Midbrain (tissue), 1 donor: ENCODE measurements around the gene ST7.
A peak's percentile ranks its signal among the peaks of the same experiment; 100 is the strongest.
"Not testable (repeated sequence)": the region's sequence is repeated elsewhere in the genome, so short reads cannot be mapped to it uniquely, and the experiment has no call there.

ENCODE experiments used
- DNase-seq: peaks from one replicate; lab custom pipeline; 2025; lab: John Stamatoyannopoulos, UW

ST7 gene

GRCh38 chr7:117096330-117096729 is 143.0 kb downstream of the ST7 start:
- DNase-seq, result no peak

DNA sequence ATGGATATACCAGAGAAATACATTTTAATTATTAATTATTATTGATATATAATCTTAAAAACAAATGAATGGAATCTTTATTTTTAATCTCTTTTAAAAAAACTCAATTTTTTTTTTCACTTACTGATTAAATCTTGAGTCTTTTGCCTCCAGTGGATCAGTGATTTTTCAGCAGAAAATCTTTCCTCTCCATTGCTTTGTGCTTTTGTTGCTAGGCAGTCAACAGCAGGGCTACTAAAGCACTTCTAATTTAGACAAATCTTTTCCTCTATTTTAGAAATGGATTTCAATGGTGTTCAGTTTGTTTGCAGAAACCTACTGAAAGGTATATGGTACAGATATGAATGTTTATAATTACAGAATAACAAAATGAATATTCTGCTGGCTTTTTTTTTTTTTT is 143.6 kb downstream of the ST7 start:
- no peak for DNase-seq

DNA sequence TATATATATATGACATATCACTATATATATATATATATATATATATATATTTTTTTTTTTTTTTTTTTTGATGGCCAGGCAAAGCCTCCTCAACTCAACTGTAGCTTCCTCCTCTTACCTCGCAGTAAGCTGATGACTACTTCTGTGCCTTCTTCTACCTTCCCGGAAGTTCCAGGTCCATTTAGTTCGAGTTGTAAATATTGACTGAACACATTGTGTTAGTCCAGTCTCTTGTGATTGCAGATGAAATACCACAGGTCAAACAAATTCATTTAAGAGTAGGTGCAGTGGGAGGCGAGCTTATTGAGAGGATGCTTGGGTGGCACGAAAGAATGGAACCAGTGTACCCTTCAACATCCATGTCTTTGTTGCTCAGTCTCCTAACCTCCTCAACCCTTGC is 144.6 kb downstream of the ST7 start:
- no peak for DNase-seq

GRCh38 chr7:117098457-117098856 is 145.2 kb downstream of the ST7 start:
- no peak for DNase-seq

GRCh38 chr7:117101026-117101425 is 147.7 kb downstream of the ST7 start:
- DNase-seq, result no peak

GRCh38 chr7:117110480-117111315 is 157.4 kb downstream of the ST7 start:
- no peak for DNase-seq

DNA sequence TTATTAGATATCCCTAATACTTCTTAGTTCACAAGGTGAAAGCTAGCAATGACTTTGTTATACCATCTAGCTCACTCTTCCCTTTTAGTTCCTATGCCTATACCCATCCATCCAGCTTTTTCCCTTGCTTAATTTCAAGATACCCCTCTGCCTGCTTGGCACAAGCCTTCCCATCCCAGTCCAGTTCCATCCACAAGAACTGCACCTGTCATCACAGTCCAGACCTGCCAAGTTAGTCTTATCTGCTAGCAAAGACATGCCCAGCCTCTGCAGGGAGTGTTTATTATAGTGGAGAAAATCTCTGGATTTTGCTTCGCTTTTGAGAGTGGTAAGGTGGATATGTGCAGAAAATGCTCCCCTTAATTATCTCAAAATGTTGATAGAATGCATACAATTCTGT is 158.2 kb downstream of the ST7 start:
- DNase-seq, result no peak

DNA sequence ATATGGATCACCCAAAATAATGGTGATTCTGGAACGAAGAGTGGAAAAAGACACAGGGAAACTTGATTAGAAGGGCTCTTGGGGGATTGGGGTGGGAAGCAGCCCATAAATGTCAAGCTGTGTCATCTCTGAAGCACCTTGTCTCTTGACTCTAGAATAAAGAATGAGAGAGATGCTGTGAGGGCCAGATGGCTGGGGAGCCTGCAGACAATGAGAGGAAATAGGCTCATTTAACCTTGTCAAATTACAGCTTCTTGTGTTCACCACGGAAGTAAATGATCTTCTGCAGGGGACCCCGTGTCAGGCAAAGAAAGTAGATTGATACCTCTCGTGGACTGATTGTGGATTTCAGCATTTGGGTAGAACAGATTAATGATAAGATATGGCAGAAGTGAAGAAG is 159.3 kb downstream of the ST7 start:
- DNase-seq, result no peak

DNA sequence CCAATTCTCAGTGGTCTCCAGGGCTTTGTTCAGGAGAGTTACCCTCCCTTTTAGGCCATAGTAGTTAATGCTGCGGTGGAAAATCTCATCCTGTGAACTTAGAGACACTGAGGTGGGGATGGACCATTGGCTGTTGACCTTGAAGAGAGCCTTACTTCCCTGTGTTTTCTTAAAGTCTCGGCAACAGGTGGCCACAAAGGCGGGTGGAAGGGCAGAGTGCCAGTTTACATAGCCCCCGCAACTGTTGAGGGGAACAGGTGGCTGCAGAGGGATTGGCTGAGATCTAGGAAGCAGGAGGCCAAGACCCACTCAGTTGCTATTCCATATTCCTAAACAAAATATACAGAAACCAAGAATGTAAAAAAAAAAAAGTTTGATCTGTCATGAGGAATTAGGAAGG is 160.6 kb downstream of the ST7 start:
- no peak for DNase-seq

- DNase-seq, result no peak
Measured at GRCh38 chr7:117114272-117114671, 161.0 kb downstream of the ST7 start.

DNA sequence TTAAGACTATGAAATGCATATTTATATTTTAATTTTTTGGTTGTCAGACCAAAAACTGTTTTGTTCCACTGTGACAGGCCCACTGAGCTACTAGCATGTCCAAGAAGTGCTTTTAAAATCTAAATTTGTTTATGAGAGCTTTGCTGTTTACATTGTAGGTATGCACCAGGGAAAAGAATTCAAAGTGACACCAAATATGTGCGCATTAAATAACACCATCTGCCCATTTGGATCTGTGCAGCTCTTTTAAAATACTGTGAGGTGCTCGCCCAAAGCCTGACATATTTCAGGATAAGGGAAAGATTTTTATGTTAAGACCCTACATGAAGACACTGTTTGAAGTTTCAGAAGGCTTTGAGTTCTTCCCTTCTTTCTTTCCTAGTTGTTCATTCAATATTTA is 162.9 kb downstream of the ST7 start:
- DNase-seq, result no peak

- no peak for DNase-seq
Measured at GRCh38 chr7:117117172-117117571, 163.9 kb downstream of the ST7 start.

- no peak for DNase-seq
Measured at GRCh38 chr7:117118579-117119180, 165.4 kb downstream of the ST7 start.

- peak; percentile 82 for DNase-seq
Measured at GRCh38 chr7:117119192-117119924, 166.1 kb downstream of the ST7 start.

GRCh38 chr7:117120321-117120720 is 167.0 kb downstream of the ST7 start:
- DNase-seq, result not testable (repeated sequence)

DNA sequence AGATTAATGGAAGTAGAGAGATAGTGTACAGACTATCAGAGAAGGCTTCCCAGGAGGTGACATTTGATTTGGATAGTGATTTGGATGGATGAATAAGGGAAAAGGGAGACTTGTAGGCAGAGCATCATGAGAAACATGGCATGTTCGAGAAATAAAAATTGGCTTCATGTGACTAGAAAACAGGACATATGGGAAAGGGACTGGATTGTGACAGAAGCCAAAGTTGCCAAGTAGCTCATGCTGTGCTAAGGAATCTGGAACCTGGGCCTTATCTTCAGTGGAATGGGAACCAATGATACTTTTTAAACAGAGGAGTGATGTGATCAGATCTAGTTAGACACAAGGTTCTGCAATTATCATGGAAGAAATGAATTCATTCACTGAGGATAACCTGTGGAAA is 168.7 kb downstream of the ST7 start:
- not testable (repeated sequence) for DNase-seq

DNA sequence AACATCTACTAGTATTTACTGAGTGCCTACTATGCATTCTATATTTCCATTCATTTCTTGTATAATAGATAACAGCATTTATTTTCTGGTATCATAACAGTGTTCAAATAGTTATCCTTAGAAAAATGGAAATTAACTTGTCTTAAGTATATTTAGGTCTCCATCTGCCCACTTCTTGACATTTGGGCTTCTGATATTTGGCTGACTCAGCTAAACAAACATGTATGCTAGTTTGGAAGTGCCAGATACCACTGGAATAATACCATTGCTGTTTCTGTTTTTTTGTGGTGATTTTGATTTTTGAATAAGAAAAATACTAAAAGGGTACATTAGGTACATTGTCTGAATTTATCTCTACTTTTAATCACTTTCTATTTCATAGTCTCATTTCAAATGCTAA is 169.2 kb downstream of the ST7 start:
- DNase-seq, result no peak

DNA sequence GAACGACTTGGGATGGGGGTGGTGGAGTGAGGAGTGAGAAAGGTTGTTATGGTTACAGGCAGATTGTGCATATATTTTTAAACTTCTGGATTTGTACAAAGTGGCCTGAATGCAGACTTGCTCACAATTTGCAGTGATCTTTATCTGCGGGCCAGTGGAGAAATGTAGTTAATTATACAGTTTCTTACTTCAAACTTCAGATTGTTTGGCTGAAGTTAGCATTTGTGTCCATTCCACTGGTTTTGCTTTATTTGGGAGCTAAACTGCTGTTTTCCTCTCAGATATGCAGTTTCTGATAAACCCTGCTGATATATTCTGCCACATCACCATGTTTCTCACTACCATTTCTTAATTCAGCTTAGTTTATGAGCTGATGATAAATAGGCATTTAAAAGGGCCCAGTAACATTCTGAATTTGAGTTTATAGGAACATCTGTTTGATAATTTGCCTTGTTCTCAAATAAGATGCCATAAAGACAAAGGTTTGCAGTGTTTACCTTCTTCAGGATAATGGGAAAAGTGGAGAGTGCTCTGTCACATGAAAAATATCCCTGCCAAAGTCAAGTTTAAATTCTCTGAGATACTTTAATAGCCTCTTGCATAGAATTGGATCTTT is 170.1 kb downstream of the ST7 start:
- DNase-seq, result no peak

DNA sequence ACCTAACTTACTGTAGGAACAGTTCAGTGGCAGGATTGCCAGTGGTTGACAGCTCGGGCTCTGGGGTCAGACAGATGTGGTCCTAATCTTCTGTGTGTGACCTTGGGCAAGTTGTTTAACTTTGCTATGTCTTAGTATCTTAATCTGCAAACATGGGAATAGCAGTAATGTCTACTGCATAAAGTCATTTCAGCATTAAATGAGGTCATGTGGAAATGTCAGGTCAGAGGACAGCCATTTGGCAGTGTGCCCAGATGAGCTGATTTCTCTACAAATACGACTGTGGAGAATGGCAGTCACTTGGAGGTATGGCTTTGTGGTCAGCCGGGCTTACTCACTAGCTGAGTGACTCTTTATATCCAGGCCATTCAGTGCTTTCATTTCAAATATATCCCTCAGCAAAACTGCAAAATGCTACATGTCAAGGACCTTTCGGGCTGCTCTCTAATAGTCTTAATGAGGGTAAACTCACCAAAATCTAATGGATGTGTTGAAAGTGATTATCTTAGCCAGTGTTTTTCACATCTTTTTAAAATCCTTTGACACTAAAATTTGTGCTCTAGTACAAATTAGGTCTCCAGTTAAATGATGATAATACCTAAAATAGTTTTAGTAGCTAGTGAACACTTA is 171.4 kb downstream of the ST7 start:
- DNase-seq, result no peak

GRCh38 chr7:117126676-117127075 is 173.4 kb downstream of the ST7 start:
- DNase-seq, result no peak

DNA sequence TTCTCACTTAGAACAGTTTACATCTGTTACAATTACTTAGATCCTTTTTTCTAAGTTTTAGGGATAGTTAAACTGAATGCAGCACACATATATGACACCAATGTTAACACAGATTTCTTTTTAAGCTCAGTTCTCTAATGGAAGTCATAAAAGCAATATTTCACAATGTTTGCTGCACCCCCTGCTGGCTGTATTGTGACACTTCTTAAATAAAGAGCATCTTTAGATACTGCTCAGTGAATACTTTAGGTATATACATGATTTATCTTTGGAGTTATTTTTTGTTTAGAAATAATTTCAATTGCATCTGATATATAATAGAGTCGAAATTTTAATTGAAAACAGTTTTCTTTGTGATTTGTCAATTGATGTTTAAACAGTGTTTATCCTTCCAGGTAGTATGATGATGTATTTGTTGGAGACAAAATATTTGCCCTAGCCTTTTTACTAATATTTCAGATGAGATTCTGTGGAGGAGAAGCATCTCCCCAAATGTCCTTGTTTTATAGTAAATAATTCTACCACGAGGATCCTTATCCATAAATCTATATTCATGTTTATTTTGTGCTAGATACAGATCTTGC is 174.4 kb downstream of the ST7 start:
- peak; percentile 69 for DNase-seq

GRCh38 chr7:117129521-117129955 is 176.2 kb downstream of the ST7 start:
- no peak for DNase-seq
